HCT116 (cell line): ENCODE measurements around the gene RNF217.

Source experiments
- CEBPB ChIP-seq: IDR thresholded peaks from 2 replicates; pipeline ENCODE4 v1.6.1; 2012; ENCODE audit warnings: low read depth
- CTCF ChIP-seq, 3 experiments: fragments of 200-600 bp in 1 of 3; sonication (generic) in 1 of 3; IDR thresholded peaks in 2 of 3; conservative IDR thresholded peaks in 1 of 3; 2 replicates each; pipeline ENCODE4 v1.5.1; 2012 to 2017; ENCODE audit warnings: low read depth in 2 of 3, low read length in 2 of 3, antibody characterized with exemption in 1 of 3, borderline replicate concordance in 1 of 3, control low read depth in 1 of 3, mild to moderate bottlenecking in 1 of 3, mixed read lengths in 1 of 3, mixed run types in 1 of 3, moderate library complexity in 1 of 3; ENCODE audit not compliant: insufficient read depth in 1 of 3
- EZH2 ChIP-seq: fragments of 200-600 bp; sonication (generic); IDR thresholded peaks from 2 replicates; pipeline ENCODE4 v1.6.1; 2017; ENCODE audit warnings: antibody characterized with exemption, mixed run types
- EZH2phosphoT487 ChIP-seq: fragments of 200-600 bp; IDR thresholded peaks from 2 replicates; pipeline ENCODE4 v1.6.1; 2018; ENCODE audit warnings: antibody characterized with exemption, borderline replicate concordance
- FOSL1 ChIP-seq: IDR thresholded peaks from 2 replicates; pipeline ENCODE4 v1.6.1; 2012; ENCODE audit warnings: low read depth
- MAX ChIP-seq: IDR thresholded peaks from 2 replicates; pipeline ENCODE4 v1.6.1; 2012
- POLR2AphosphoS5 ChIP-seq: IDR thresholded peaks from 2 replicates; pipeline ENCODE4 v1.6.1; 2011; ENCODE audit warnings: mild to moderate bottlenecking, low read depth, low read length, moderate library complexity
- RAD21 ChIP-seq: IDR thresholded peaks from 2 replicates; pipeline ENCODE4 v1.6.1; 2012; ENCODE audit warnings: low read depth, mild to moderate bottlenecking
- TCF7L2 ChIP-seq: IDR thresholded peaks from 2 replicates; pipeline ENCODE4 v1.7.0; 2011; ENCODE audit warnings: borderline replicate concordance, inconsistent platforms; ENCODE audit not compliant: insufficient read depth, insufficient read length; ENCODE audit errors: extremely low read depth
- ZBTB33 ChIP-seq: IDR thresholded peaks from 2 replicates; pipeline ENCODE4 v1.6.1; 2011; ENCODE audit warnings: mild to moderate bottlenecking, low read length, moderate library complexity; ENCODE audit not compliant: insufficient replicate concordance; ENCODE audit errors: extremely low read depth
- ZFX ChIP-seq: fragments of 450-650 bp; IDR thresholded peaks from 2 replicates; pipeline ENCODE4 v1.6.1; 2017

GRCh38 chr6:125074120-125074519, 111.9 kb downstream of the RNF217 start:
- no peak for TF ChIP-seq CTCF (IDR thresholded peaks at IDR 0.05 in 2 of 3, conservative IDR thresholded peaks at IDR 0.05 in 1 of 3; ENCODE audit: borderline replicate concordance in 1 of 3, insufficient read depth in 1 of 3, low read depth in 2 of 3, low read length in 2 of 3)
- no peak for TF ChIP-seq MAX
- TF ChIP-seq ZBTB33: no peak
- TF ChIP-seq POLR2AphosphoS5: no peak
- TF ChIP-seq RAD21: no peak
- TF ChIP-seq TCF7L2: no peak
- TF ChIP-seq EZH2phosphoT487: no peak
- TF ChIP-seq ZFX: no peak
- no peak for TF ChIP-seq FOSL1
- TF ChIP-seq CEBPB: no peak
- TF ChIP-seq EZH2: no peak
